ENCODE results near the gene OPRD1. TPM values are rescaled to one million over a fixed set of nuclear protein-coding genes. Genes with fewer than 3 reads are reported as not detected.

Gene OPRD1
- total RNA-seq (2022; extraction: Qiagen RNA extraction) = 0.01 to 0.02 TPM (median 0.02 TPM) in 4 of 5 replicates, not detected in the other

GRCh38 chr1:28811766-28812668 is at the start of gene OPRD1:
OPRD1 (plus strand) TSS chr1:28812170; CDS start chr1:28812384, 214 bp downstream.

GRCh38 chr1:28914228-28915030 is 102.5 kb downstream of the OPRD1 start, which contains the start of gene EPB41:
EPB41 (plus strand) TSS chr1:28914569; CDS start chr1:28987438, 72,869 bp downstream.

Other genes starting within 250 kb of the OPRD1 start
- gene RAB42, start 219.9 kb upstream of the OPRD1 start, total RNA-seq (2022; extraction: Qiagen RNA extraction) = 2.9 to 3.5 TPM (median 3.1 TPM) in 5 replicates
- 11.9 to 13.6 TPM (median 13.0 TPM) in 5 replicates for gene TAF12, start 169.1 kb upstream of the OPRD1 start, total RNA-seq (2022; extraction: Qiagen RNA extraction)
- not detected in 5 replicates for gene RNU11, start 163.6 kb upstream of the OPRD1 start, total RNA-seq (2022; extraction: Qiagen RNA extraction)
- 5.5 to 6.3 TPM (median 5.7 TPM) in 5 replicates for gene GMEB1, start 143.4 kb upstream of the OPRD1 start, total RNA-seq (2022; extraction: Qiagen RNA extraction)
- gene YTHDF2, start 75.2 kb upstream of the OPRD1 start, total RNA-seq (2022; extraction: Qiagen RNA extraction) = 51.6 to 57.5 TPM (median 53.3 TPM) in 5 replicates
- 3.7 to 5.4 TPM (median 3.9 TPM) in 5 replicates for gene EPB41, start 102.4 kb downstream of the OPRD1 start, total RNA-seq (2022; extraction: Qiagen RNA extraction)